NCI-H146 (cell line): ENCODE results near the gene ADH7.
A peak's percentile ranks its signal among the peaks of the same experiment; 100 is the strongest.
"Not testable (repeated sequence)": the region's sequence is repeated elsewhere in the genome, so short reads cannot be mapped to it uniquely, and the experiment has no call there.

Experiments used
- DNase-seq: peaks from one replicate; lab custom pipeline; 2025; lab: John Stamatoyannopoulos, UW

Gene ADH7

DNA sequence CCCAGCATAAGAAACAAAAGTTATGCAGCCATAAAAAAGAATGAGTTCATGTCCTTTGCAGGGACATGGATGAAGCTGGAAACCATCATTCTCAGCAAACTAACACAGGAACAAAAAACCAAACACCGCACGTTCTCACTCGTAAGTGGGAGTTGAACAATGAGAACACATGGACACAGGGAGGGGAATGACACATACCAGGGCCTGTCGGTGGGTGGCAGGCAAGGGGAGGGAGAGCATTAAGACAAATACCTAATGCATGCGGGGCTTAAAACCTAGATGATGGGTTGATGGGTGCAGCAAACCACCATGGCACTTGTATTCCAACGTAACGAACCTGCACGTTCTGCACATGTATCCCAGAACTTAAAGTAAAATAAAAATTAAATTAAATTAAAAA is 19.4 kb downstream of the ADH7 start:
- DNase-seq: not testable (repeated sequence)

DNA sequence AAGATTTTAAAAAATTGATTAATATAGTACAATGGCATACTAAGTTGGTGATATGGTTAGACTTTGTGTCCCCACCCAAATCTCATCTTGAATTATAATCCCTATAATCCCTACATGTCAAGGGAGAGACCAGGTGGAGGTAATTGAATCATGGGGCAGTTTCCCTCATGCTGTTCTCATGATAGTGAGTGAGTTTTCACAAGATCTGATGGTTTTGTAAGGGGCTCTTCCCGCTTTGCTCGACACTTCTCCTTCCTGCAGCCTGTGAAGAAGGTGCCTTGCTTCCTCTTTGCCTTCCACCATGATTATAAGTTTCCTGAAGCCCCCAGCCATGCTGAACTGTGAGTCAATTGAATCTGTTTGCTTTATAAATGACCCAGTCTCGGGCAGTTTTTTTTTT is 20.2 kb downstream of the ADH7 start:
- not testable (repeated sequence) for DNase-seq

DNA sequence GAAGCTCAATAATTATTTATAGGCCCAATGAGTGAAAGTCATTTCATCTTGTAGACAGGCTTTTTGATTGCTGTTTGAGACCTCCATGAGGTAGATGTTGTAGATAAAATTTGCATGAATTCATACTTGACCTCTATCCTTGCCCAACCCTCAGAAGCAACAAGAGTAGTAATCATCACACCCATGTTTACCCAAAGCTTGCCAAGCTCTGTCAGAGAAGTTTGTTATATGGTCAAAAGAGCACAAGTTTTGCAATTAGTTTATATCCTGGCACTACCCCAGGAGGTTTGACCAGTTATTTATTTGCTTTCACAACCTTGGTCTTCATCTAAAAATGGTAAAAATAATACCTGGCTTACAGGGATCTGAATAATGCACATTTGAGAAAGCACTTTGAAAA is 20.7 kb downstream of the ADH7 start:
- no peak for DNase-seq

DNA sequence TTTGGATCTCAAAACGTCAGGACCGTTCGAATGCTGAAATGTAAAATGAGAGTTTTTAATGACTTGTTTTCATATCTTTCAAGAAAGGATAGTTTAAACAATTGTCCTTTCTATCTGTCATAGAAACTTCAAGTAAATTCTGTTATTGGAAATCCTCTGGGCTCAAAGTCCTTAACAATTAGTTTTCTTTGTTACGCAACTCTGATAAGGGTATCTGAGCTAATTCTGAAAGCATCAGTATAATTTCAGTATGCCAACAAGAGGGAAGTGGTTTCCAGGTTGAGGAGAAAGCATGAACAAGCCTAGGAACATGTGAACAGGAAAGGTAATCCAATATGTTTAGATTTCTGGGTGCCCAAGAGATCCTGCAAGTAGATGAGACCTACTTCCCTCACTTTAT is 22.0 kb downstream of the ADH7 start:
- DNase-seq: no peak

DNA sequence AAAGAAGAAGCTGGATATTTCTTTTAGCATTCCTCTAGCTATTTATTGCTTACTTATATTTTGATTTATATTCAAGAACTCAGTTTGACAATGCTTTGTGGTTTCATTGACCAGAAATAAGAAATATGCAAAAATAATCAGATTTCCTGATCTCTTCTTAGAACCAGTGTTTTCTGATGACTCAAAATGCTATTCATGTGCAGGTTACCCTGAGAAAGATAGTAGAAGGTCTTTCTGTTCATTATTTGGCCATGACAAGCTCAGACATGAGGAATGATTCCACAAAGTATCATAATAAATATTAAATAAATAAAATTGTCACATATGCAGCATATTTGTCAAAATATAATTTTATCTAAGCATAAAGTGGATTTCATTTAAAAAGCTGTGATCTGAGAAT is 24.1 kb downstream of the ADH7 start:
- no peak for DNase-seq

DNA sequence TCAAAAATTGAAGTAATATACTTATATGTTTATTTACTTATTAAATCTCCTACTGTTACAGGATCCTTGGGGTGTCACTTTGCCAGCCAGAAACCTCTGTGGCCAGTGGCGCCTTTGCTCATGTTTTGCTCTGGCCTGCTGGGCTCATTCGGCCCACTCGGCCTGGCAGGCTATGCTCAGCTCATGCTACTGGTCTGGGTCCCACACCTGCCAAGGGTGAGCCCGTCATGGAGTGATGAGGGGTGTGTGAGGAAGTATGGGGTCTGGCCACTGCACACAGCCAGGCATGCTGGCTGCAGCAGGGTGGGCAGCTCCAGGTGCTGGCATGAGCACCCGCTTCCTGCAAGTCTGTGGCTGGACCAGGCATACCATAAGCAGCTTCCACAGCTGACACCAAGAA is 25.1 kb downstream of the ADH7 start:
- DNase-seq: no peak

DNA sequence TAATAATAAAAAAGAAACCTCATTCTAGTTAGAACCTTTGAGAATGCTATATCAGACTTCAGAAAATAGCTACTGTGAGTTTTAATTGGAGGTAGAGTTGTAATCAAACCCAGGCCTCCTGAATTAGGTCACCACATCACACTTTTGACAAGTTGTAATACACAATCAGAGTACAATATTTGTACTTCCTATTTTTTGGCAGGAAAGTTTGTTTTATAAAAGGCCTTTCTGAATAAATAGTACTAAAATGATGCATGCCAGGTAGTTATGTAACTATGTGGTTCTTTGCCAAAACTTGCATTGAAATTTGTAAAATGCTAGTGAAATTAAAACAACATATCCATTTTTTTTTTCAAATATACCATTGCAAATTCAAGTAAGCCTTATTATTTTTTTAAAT is 26.8 kb downstream of the ADH7 start:
- DNase-seq: no peak

DNA sequence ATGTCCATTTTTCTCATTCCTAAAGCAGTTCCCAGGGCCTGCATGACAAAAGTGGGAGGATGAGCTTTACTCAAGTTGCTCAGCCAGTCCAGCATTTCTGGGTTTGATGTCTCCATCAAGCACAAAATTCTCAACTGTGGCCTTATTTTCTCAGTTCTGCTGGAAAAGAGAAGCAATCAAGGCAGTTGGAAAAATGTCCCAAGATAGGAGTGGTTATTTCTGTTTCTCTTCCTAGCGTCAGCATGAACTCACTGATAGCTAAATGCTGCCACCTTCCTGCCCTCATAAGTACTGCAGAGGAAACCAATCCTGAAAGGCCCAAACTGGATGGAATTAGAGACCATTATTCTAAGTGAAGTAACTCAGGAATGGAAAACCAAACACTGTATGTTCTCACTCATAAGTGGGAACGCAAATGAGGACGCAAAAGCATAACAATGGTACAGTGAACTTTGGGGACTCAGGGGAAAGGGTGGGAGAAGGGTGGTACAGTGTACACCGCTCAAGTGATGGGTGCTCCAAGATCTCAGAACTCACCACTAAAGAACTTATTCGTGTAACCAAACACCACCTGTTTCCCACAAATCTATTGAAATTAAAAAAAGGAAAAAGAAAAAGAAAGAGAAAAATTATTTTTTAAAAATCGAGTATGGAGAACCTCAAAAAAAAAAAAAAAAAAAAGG is 29.6 kb downstream of the ADH7 start:
- peak; percentile 0 for DNase-seq

DNA sequence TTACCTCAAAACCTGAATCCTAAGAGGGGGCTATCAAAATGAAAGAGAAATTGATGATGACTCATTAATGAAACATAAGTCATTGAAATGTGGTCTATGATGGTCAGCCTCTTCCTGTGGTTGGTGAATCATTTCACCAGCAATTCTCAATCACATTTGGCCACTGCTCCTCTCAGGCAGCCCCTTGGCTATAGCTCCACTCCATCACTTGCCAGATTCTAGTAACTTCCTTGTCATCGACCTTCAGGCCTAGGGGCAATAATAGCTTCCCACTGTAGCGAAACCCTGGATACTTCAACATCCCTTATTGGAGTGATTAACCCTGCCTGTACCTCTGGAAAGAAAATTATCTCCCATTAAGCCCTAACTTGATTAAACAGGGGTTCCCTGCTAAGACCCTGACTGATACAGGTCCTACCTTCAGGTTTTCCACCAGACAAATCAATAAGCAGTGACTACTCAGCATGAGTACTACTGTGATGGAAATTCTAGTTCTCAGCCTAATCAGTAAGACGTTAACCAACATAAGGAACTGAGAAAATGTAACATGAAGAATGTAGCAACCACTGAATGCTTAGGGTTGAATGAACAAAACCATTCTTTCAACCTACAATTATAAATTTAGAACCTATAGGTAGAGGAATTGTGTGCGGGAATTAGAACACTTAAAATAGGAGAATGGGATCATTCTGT is 30.4 kb downstream of the ADH7 start:
- DNase-seq: no peak

DNA sequence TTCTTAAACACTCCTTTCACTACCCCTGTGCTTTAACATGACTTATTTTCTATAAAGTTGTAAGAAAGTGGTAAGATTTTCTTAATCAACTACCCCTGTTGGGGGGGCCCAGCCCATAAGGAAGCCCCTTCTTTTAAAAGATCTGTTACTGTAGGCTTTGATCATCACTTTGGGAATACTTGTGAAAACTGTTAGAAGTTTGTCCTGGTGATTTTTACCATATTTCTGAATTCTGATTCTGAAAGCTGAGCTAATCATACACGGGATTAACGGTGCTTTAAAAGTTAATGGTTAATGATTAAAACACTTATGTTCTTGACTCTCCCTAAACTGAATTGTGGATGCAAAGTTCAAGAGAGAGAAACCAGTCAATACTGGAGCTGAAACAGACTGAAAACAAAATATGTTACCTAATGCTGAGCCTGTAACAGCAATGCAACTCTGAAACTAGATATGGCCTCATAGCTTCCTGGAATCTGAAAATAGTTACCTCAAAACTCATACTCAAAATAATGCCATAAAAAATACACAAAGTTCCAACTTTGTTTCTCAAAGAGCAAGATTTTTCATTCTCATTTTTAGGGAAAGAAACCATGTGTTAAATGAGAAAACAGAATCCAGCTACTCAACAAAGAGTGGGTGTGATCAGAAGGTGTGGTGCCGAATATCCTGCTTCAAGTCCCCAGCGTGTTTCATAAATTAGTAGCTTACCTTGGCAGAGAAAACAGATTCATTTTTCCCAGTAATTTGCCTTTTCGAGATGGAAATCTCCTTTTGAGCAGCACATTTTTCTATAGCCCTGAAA is 31.6 kb downstream of the ADH7 start:
- DNase-seq: no peak

DNA sequence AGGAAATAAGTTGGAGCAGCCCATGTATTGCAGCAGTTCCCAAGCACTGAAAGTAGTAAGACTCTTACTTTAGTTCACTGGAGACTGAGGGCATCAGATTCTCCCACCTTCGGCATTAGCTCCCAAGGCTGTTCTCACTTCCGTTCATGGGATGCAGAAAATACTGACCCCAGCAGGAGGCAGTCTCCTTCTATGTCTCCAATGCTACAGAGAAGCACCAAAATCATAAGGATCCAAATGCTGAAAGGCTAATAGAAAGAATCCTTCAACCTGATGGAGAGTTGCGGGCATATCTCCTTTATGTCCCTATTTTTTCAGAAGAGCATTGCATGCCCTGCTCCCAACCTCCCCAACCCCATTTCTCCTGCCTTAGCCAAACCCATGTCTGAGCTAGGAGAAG is 32.4 kb downstream of the ADH7 start:
- DNase-seq: no peak

DNA sequence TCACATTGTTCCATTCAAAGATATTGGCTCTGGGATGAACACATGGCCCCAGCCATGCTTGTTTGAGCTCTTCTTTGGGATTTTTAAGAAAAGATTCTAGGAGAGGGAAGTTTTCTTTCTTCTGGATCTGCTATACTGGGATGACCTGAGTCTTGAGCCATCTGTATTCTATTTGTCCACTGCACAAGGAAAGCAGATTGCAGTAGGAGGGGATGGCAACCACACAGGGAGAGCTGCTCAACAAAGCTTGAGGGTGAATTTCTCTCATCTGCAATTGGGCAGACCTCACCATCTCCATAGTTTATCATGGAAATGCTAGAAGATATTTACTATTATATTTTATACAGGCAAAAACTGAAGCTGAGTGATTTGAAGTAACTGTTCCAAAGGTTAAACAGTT is 34.3 kb downstream of the ADH7 start:
- DNase-seq: no peak

DNA sequence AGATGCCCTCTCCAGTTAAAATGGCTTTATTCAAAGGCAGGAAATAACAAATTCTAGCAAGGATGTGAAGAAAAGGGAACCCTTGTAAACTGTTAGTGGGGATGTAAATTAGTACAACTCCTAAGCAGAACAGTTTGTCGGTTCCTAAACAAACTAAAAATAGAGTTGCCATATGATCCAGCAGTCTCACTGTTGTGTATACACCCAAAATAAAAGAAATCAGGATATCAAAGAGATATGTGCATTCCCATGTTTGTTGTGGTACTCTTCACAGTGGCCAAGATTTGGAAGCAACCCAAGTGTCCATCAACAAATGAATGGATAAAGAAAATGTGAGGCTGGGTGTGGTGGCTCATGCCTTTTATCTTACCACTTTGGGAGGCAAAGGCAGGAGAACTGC is 36.1 kb downstream of the ADH7 start:
- DNase-seq: no peak

DNA sequence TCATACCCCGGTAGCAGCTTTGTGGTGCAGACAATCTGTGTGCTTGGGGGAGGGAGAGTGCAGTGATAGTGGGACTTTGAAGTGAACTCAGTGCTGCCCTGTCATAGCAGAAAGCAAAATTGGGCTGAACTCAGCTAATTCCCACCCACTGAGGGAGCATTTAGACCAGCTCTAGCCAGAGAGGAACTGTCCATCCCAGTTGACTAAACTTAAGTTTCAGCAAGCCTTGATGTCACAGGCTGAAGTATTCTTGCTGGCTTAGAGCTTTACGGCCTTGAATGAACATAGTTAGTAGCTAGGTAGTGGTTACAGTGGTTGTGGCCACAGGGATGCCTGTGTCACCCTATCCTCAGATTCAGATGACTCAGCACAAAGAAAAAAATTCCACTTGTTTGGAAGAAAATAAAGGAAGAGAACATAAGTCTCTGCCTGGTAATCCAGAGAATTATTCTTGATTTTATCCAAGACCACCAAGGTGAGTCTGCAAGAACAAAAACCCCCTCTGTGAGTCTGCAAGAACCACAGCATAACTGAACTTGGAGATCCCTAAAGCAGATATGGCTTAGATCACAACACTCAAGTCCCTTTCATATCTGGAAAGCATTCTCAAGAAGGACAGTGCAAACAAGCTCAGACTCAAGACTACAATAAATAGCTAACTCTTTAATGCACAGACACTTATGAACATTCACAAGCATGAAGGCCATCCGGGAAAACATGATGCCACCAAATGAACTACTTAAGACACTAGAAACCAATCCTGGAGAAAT is 39.4 kb downstream of the ADH7 start:
- no peak for DNase-seq

DNA sequence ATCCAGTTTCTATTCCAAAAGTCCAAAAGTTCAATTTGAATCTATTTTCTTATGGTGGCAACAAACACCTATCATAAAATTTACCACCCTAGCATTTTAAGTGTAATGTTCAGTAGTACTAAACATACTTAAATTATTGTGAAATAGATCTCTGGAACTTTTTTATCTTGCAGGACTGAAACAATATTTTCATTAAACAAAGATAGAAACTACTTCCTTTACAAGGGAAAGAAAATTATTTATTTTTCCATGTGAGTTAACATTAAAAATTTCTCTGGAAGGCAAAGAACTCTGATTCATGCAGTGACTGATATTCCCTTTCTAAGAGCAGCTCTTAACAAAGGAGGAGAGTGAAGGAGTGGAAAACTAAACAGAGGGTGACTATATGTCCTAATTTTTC is 40.2 kb downstream of the ADH7 start:
- no peak for DNase-seq

DNA sequence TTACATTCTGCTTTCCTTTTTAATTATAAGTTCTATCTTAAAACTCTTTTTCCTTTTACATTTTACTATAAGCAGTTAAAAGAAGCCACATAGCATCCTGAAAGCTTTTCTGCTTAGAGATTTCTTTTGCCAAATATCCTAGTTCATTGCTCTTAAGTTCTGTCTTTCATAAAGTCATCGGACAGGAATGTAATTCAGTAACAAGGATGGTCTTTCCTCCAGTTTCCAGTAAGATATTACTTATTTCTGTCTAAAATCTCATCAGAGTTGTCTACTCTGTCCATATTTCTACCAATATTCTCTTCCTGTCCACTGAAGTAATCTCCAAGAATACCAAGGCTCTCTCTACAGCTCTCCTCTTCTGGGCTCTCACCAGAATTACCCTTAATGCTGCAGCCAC is 45.1 kb downstream of the ADH7 start:
- DNase-seq: no peak

DNA sequence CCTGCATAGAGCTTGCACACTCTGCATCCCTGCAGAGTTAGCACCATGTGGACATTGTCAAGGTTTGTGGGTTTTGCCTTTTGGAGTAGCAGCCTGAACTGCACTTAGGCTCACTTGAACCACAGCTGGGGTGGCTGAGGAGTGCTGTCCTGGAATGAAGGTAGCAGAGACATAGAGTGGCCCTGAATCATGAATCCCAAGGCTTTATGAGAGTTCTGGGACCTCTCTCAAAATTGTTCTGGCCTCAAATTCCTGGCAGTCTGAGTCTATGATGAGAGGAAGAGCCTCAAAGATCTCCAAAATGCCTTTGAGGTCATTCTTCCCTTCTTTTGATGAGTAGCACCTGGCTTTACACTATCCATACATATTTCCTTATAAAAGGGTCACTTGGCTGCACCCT is 45.5 kb downstream of the ADH7 start:
- no peak for DNase-seq

DNA sequence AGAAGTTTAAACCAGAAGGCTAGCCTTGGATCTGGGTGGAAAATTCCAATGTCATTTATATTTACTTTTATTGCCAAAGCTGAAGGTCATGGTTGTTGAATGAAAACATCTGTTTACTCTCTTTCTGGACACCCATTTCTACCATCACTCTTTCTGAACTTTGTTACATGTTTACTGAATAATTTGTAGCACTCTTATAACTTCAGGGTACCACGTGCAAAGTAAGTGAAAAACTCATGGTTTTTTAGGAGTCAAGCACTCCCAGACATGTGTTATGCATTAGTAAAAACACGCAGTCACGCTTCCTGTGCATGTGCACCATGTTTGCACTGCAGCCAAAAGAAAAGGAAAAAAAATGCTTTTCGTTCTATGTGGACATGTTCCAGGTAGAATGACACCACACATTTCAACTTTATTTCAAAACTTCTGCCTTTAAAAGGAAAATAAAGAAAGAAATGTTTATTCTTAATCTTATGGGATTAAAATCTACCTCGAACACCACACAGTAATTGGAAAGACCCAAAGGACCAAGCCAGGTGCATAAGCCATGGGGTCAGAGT is 51.2 kb downstream of the ADH7 start:
- DNase-seq: no peak

DNA sequence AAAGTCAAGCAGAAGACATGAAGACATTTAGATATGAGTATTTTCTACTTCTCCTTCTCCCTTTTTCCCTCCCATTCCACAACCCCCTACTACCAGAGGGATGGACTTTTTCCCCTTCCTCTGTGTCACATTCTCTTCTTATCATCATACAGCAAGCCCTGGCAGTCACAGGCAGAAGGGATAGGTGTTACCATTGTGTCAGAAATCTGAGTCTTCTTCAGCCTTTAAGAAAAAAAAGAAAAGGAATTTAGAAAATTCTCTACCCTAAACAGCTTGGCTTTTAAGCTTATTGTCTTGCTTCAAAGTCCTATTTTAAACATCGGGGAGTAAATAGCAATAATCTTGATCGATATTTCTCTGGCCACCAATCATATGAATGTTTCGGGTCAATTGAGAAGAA is 51.7 kb downstream of the ADH7 start:
- no peak for DNase-seq

DNA sequence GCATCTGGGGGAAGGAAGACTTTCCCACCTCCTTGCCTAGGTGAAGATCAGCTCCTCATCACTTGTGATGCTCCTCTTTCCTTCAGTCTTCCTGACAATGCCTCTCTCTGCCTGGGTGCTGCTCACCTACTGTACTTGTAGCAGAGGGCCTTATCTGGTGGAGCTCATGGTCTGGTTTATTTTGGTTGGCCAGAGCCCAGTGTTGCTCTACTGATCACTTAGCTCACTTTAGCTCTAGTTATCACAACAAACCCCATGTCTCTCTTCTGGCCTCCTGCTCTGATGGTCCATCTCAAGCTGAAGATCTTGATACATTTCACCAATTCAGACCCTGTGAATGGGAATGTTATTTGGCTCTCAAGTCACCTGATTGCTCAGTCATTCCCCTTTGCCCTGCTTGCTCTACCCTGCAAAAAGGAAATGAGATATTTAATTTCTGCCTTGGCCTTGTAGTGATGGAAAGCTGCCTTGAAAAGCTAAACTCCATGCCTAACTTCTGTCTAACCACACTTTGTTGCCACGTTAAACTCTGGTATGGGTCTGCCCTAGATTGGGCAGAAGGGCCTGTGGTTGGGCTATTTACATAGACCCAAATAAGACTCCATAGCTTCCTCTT is 52.3 kb downstream of the ADH7 start:
- no peak for DNase-seq

DNA sequence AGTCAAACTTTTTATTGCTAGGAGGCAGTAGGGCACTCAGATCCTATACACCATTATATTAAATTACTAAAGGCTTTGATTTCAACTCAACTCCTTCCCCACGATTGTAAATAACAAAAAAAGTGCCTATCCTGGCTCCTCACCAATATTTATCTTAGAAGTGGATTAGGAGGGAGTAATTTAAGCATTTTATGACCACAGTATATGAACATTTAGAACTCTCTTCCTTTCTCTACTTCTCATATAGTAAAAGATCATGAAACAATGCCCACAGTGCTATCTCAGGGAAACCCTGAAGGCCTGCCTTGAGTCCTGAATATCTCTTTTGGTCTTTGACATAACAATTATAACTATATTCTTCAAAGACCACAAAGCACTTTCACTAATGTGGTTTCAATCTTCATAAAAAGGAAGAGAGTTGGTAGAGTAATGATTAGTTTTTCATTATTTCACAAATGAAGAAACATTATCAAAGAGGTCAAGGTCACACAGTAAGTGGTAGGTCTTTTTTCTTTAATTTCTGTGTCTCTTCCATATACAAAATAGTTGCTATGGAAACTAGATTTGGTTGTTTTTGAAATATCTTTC is 53.5 kb downstream of the ADH7 start:
- DNase-seq: no peak
